CD4-positive, alpha-beta T cell treated with Interferon gamma for 1 hour (primary cell): ENCODE results near the gene KDELR3.

Source experiments
- DNase-seq: peaks from one replicate; pipeline ENCODE4 v3.0.0-alpha.2; 2020

KDELR3 gene

GRCh38 chr22:38440747-38441350 lies 27.0 kb upstream of the KDELR3 start:
- DNase-seq, result no peak

GRCh38 chr22:38441620-38442287 lies 26.1 kb upstream of the KDELR3 start:
- no peak for DNase-seq

GRCh38 chr22:38442967-38443627 lies 24.8 kb upstream of the KDELR3 start:
- no peak for DNase-seq

- no peak for DNase-seq
Observed at GRCh38 chr22:38443628-38444521, 24.0 kb upstream of the KDELR3 start.

- DNase-seq, result no peak
Observed at GRCh38 chr22:38444783-38445182, 23.1 kb upstream of the KDELR3 start.

- no peak for DNase-seq
Observed at GRCh38 chr22:38446018-38446601, 21.8 kb upstream of the KDELR3 start.

GRCh38 chr22:38448945-38449745 lies 18.8 kb upstream of the KDELR3 start:
- no peak for DNase-seq

- no peak for DNase-seq
Observed at GRCh38 chr22:38449776-38450175, 18.1 kb upstream of the KDELR3 start.

- no peak for DNase-seq
Observed at GRCh38 chr22:38450234-38450797, 17.6 kb upstream of the KDELR3 start.

- no peak for DNase-seq
Observed at GRCh38 chr22:38451404-38451803, 16.5 kb upstream of the KDELR3 start.

GRCh38 chr22:38451864-38452263 lies 16.0 kb upstream of the KDELR3 start:
- DNase-seq, result no peak

- DNase-seq, result no peak
Observed at GRCh38 chr22:38452373-38453065, 15.4 kb upstream of the KDELR3 start.

GRCh38 chr22:38453066-38453672 lies 14.7 kb upstream of the KDELR3 start:
- no peak for DNase-seq

GRCh38 chr22:38453996-38454352 lies 13.9 kb upstream of the KDELR3 start:
- DNase-seq, result no peak

GRCh38 chr22:38454353-38455075 lies 13.4 kb upstream of the KDELR3 start:
- DNase-seq, result peak; percentile 11

GRCh38 chr22:38455076-38455529 lies 12.8 kb upstream of the KDELR3 start, which contains the start of gene KCNJ4:
TSS of gene KCNJ4 (minus strand) at chr22:38455199. CDS start at chr22:38428132, 27,067 bp downstream.
- DNase-seq, result no peak

- DNase-seq, result no peak
Observed at GRCh38 chr22:38455530-38456271, 12.2 kb upstream of the KDELR3 start.

GRCh38 chr22:38456272-38456835 lies 11.5 kb upstream of the KDELR3 start:
- no peak for DNase-seq
